ENCODE measurements around the gene CSF2. TPM values are rescaled to one million over a fixed set of nuclear protein-coding genes. Genes with fewer than 3 reads are reported as not detected.

Gene CSF2
- total RNA-seq, 1 donor from 2014 or later = 0.60 TPM

GRCh38 chr5:132067941-132068808, 5.4 kb upstream of the CSF2 start:
- no peak for DNase-seq (ENCODE audit: low read depth)

- no peak for DNase-seq (ENCODE audit: low read depth)
Observed at GRCh38 chr5:132069561-132069960, 4.0 kb upstream of the CSF2 start.

- no peak for DNase-seq (ENCODE audit: low read depth)
Observed at GRCh38 chr5:132069994-132070393, 3.6 kb upstream of the CSF2 start.

GRCh38 chr5:132070460-132071337, 2.9 kb upstream of the CSF2 start:
- no peak for DNase-seq (ENCODE audit: low read depth)

GRCh38 chr5:132071338-132071707, 2.3 kb upstream of the CSF2 start:
- no peak for DNase-seq (ENCODE audit: low read depth)

GRCh38 chr5:132072070-132072469, 1.5 kb upstream of the CSF2 start:
- no peak for DNase-seq (ENCODE audit: low read depth)

- DNase-seq (ENCODE audit: low read depth) = no peak
Observed at GRCh38 chr5:132072528-132072927, 1.1 kb upstream of the CSF2 start.

- no peak for DNase-seq (ENCODE audit: low read depth)
Observed at GRCh38 chr5:132074091-132074771, 642 bp downstream of the CSF2 start.

GRCh38 chr5:132074772-132075718, 1.5 kb downstream of the CSF2 start:
- DNase-seq (ENCODE audit: low read depth) = no peak

GRCh38 chr5:132075719-132076077, 2.1 kb downstream of the CSF2 start:
- no peak for DNase-seq (ENCODE audit: low read depth)

GRCh38 chr5:132076202-132076830, 2.7 kb downstream of the CSF2 start:
- no peak for DNase-seq (ENCODE audit: low read depth)

GRCh38 chr5:132076983-132077382, 3.4 kb downstream of the CSF2 start:
- no peak for DNase-seq (ENCODE audit: low read depth)

- no peak for DNase-seq (ENCODE audit: low read depth)
Observed at GRCh38 chr5:132079081-132079480, 5.5 kb downstream of the CSF2 start.

- DNase-seq (ENCODE audit: low read depth) = no peak
Observed at GRCh38 chr5:132079619-132080018, 6.0 kb downstream of the CSF2 start.

- DNase-seq (ENCODE audit: low read depth) = no peak
Observed at GRCh38 chr5:132080595-132080994, 7.0 kb downstream of the CSF2 start.

GRCh38 chr5:132081458-132081857, 7.9 kb downstream of the CSF2 start:
- no peak for DNase-seq (ENCODE audit: low read depth)

- no peak for DNase-seq (ENCODE audit: low read depth)
Observed at GRCh38 chr5:132082329-132083023, 8.9 kb downstream of the CSF2 start.

- DNase-seq (ENCODE audit: low read depth) = no peak
Observed at GRCh38 chr5:132083071-132083678, 9.6 kb downstream of the CSF2 start.

- DNase-seq (ENCODE audit: low read depth) = no peak
Observed at GRCh38 chr5:132085686-132086085, 12.1 kb downstream of the CSF2 start.

Measured in renal cortical epithelial cell (primary cell).